Testis (tissue), 2 donors: Measurements from ENCODE around the gene DCDC2.

ENCODE experiments used
- POLR2A ChIP-seq: fragments of 450-650 bp; IDR thresholded peaks from one replicate; pipeline ENCODE4 v1.6.1; 2017; ENCODE audit warnings: antibody characterized with exemption, mild to moderate bottlenecking, moderate library complexity
- TF ChIP-seq, protein P1 (sequence below), 3 experiments: fragments of 450-650 bp in 2 of 3; fragments of 200-600 bp in 1 of 3; sonication (generic) in 1 of 3; IDR thresholded peaks; one replicate each; pipeline ENCODE4 v1.5.1; 2016 to 2019; ENCODE audit warnings: antibody characterized with exemption in 3 of 3, mild to moderate bottlenecking in 2 of 3, moderate library complexity in 1 of 3

DNA sequence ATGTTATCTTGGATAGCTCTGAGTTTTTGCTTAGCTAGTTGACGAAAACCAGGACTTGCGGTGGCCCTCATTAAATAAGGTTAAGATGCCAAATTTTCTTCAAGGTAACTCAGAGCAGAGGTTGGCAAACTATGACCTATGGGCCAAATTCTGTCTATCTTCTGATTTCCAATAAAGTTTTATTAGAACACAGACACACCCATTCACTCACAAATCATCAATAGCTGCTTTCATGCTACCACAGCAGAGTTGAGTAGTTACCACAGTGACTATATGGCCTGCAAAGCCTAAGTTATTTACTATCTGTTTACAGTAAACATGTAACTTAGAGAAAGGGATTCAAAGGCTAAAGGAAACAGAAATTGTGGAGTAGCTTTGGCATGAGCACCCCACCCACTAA, 23.6 kb downstream of the DCDC2 start:
- TF ChIP-seq, protein P1, sequence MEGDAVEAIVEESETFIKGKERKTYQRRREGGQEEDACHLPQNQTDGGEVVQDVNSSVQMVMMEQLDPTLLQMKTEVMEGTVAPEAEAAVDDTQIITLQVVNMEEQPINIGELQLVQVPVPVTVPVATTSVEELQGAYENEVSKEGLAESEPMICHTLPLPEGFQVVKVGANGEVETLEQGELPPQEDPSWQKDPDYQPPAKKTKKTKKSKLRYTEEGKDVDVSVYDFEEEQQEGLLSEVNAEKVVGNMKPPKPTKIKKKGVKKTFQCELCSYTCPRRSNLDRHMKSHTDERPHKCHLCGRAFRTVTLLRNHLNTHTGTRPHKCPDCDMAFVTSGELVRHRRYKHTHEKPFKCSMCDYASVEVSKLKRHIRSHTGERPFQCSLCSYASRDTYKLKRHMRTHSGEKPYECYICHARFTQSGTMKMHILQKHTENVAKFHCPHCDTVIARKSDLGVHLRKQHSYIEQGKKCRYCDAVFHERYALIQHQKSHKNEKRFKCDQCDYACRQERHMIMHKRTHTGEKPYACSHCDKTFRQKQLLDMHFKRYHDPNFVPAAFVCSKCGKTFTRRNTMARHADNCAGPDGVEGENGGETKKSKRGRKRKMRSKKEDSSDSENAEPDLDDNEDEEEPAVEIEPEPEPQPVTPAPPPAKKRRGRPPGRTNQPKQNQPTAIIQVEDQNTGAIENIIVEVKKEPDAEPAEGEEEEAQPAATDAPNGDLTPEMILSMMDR (IDR thresholded peaks at IDR 0.05) = no peak
- no peak for TF ChIP-seq POLR2A
